WTC11 (cell line): ENCODE data around the gene C5orf24. TPM values are rescaled to one million over a fixed set of nuclear protein-coding genes. Genes with fewer than 3 reads are reported as not detected.

ENCODE experiments used
- CBFB ChIP-seq: sonication (generic); formaldehyde crosslinking; IDR thresholded peaks from 2 replicates; pipeline ENCODE4 v1.8.1; 2022; ENCODE audit warnings: mild to moderate bottlenecking, low read depth, missing genetic modification reagents
- ESRRA ChIP-seq: sonication (generic); formaldehyde crosslinking; IDR thresholded peaks from 2 replicates; pipeline ENCODE4 v1.8.1; 2022; ENCODE audit warnings: mild to moderate bottlenecking, missing genetic modification reagents, borderline replicate concordance
- FOXK1 ChIP-seq: sonication (generic); formaldehyde crosslinking; IDR thresholded peaks from 2 replicates; pipeline ENCODE4 v1.8.0; 2022; ENCODE audit warnings: mild to moderate bottlenecking, moderate library complexity, missing genetic modification reagents
- FOXP1 ChIP-seq: sonication (generic); formaldehyde crosslinking; IDR thresholded peaks from 2 replicates; pipeline ENCODE4 v1.8.0; 2022; ENCODE audit warnings: missing genetic modification reagents, mild to moderate bottlenecking, moderate library complexity, borderline replicate concordance
- GRHL2 ChIP-seq: fragments of 250-450 bp; sonication (Bioruptor Pico); IDR thresholded peaks from 2 replicates; pipeline ENCODE4 v1.8.0; 2022; ENCODE audit warnings: mild to moderate bottlenecking, moderate library complexity; ENCODE audit not compliant: insufficient replicate concordance, severe bottlenecking
- IRF2 ChIP-seq: sonication (generic); formaldehyde crosslinking; IDR thresholded peaks from 2 replicates; pipeline ENCODE4 v1.8.0; 2022; ENCODE audit warnings: low read depth, missing genetic modification reagents, borderline replicate concordance
- JUN ChIP-seq: sonication (generic); formaldehyde crosslinking; IDR thresholded peaks from 2 replicates; pipeline ENCODE4 v1.8.0; 2023; ENCODE audit warnings: mild to moderate bottlenecking, missing genetic modification reagents
- KAT7 ChIP-seq: sonication (generic); formaldehyde crosslinking; IDR thresholded peaks from 2 replicates; pipeline ENCODE4 v1.8.1; 2023; ENCODE audit warnings: missing genetic modification reagents, mild to moderate bottlenecking, borderline replicate concordance
- MXD4 ChIP-seq: fragments of 250-450 bp; sonication (Bioruptor Pico); IDR thresholded peaks from 2 replicates; pipeline ENCODE4 v1.8.0; 2021; ENCODE audit warnings: mild to moderate bottlenecking, moderate library complexity, borderline replicate concordance
- MYBL2 ChIP-seq: sonication (generic); formaldehyde crosslinking; IDR thresholded peaks from 2 replicates; pipeline ENCODE4 v1.8.1; 2023; ENCODE audit warnings: mild to moderate bottlenecking, moderate library complexity, missing genetic modification reagents
- NR3C1 ChIP-seq: sonication (generic); formaldehyde crosslinking; conservative IDR thresholded peaks from 2 replicates; pipeline ENCODE4 v1.8.1; 2023; ENCODE audit warnings: low read depth, mild to moderate bottlenecking, missing genetic modification reagents
- PRRX2 ChIP-seq: fragments of 250-450 bp; sonication (Bioruptor Pico); IDR thresholded peaks from 2 replicates; pipeline ENCODE4 v1.8.0; 2021; ENCODE audit warnings: mild to moderate bottlenecking
- RELA ChIP-seq: sonication (generic); formaldehyde crosslinking; IDR thresholded peaks from 2 replicates; pipeline ENCODE4 v1.8.1; 2022; ENCODE audit warnings: missing genetic modification reagents, mild to moderate bottlenecking, borderline replicate concordance
- SMAD3 ChIP-seq: sonication (generic); formaldehyde crosslinking; IDR thresholded peaks from 2 replicates; pipeline ENCODE4 v1.8.0; 2022; ENCODE audit warnings: missing genetic modification reagents, mild to moderate bottlenecking, borderline replicate concordance
- SP1 ChIP-seq: sonication (generic); formaldehyde crosslinking; conservative IDR thresholded peaks from 2 replicates; pipeline ENCODE4 v1.8.1; 2022; ENCODE audit warnings: missing genetic modification reagents
- TCF7 ChIP-seq: sonication (generic); formaldehyde crosslinking; IDR thresholded peaks from 2 replicates; pipeline ENCODE4 v1.8.0; 2022; ENCODE audit warnings: mild to moderate bottlenecking, low read depth, missing genetic modification reagents, moderate library complexity
- TEAD4 ChIP-seq: sonication (generic); formaldehyde crosslinking; IDR thresholded peaks from 2 replicates; pipeline ENCODE4 v1.8.0; 2022; ENCODE audit warnings: mild to moderate bottlenecking, missing genetic modification reagents
- ZBTB21 ChIP-seq: sonication (generic); formaldehyde crosslinking; IDR thresholded peaks from 2 replicates; pipeline ENCODE4 v1.8.1; 2023; ENCODE audit warnings: mild to moderate bottlenecking, missing genetic modification reagents, borderline replicate concordance
- ZNF317 ChIP-seq: sonication (generic); formaldehyde crosslinking; IDR thresholded peaks from 2 replicates; pipeline ENCODE4 v1.8.1; 2023; ENCODE audit warnings: low read depth, mild to moderate bottlenecking, moderate library complexity, missing genetic modification reagents, borderline replicate concordance
- ZNF396 ChIP-seq: fragments of 250-450 bp; sonication (Bioruptor Pico); IDR thresholded peaks from 2 replicates; pipeline ENCODE4 v1.8.0; 2021; ENCODE audit warnings: mild to moderate bottlenecking, moderate library complexity, borderline replicate concordance
- ZNF671 ChIP-seq: fragments of 250-450 bp; sonication (Bioruptor Pico); IDR thresholded peaks from 2 replicates; pipeline ENCODE4 v1.8.0; 2021; ENCODE audit warnings: mild to moderate bottlenecking
- total RNA-seq: library from RNA; stranded (reverse); gene quantifications from 3 replicates; pipeline ENCODE4 v1.2.3, GENCODE V29; 2021
- TF ChIP-seq, protein P1 (sequence below): fragments of 250-450 bp; sonication (Bioruptor Pico); conservative IDR thresholded peaks from 2 replicates; pipeline ENCODE4 v1.9.0; 2021; ENCODE audit warnings: mild to moderate bottlenecking
- TF ChIP-seq, protein P2 (sequence below): sonication (generic); formaldehyde crosslinking; IDR thresholded peaks from 2 replicates; pipeline ENCODE4 v1.8.1; 2022; ENCODE audit warnings: missing genetic modification reagents, borderline replicate concordance
- TF ChIP-seq, protein P3 (sequence below): sonication (generic); formaldehyde crosslinking; IDR thresholded peaks from 2 replicates; pipeline ENCODE4 v1.8.0; 2022; ENCODE audit warnings: mild to moderate bottlenecking, missing genetic modification reagents
- TF ChIP-seq, protein P4 (sequence below): fragments of 200-600 bp; IDR thresholded peaks from 2 replicates; pipeline ENCODE4 v1.8.0; 2022; ENCODE audit warnings: antibody characterized with exemption
- TF ChIP-seq, protein P5 (sequence below): sonication (generic); formaldehyde crosslinking; IDR thresholded peaks from 2 replicates; pipeline ENCODE4 v1.8.1; 2023; ENCODE audit warnings: mild to moderate bottlenecking, missing genetic modification reagents, moderate library complexity
- TF ChIP-seq, protein P6 (sequence below): fragments of 250-450 bp; sonication (Bioruptor Pico); IDR thresholded peaks from 2 replicates; pipeline ENCODE4 v1.9.0; 2021; ENCODE audit warnings: moderate library complexity, mild to moderate bottlenecking, inconsistent platforms, borderline replicate concordance
- TF ChIP-seq, protein P7 (sequence below): sonication (generic); formaldehyde crosslinking; IDR thresholded peaks from 2 replicates; pipeline ENCODE4 v1.8.1; 2022; ENCODE audit warnings: mild to moderate bottlenecking, moderate library complexity, missing genetic modification reagents
- TF ChIP-seq, protein P8 (sequence below): fragments of 250-450 bp; sonication (Bioruptor Pico); IDR thresholded peaks from 2 replicates; pipeline ENCODE4 v2.1.2; 2022; ENCODE audit warnings: mild to moderate bottlenecking, moderate library complexity

Gene C5orf24
- total RNA-seq, 1 experiment from 2014 or later = 15.7 TPM

DNA sequence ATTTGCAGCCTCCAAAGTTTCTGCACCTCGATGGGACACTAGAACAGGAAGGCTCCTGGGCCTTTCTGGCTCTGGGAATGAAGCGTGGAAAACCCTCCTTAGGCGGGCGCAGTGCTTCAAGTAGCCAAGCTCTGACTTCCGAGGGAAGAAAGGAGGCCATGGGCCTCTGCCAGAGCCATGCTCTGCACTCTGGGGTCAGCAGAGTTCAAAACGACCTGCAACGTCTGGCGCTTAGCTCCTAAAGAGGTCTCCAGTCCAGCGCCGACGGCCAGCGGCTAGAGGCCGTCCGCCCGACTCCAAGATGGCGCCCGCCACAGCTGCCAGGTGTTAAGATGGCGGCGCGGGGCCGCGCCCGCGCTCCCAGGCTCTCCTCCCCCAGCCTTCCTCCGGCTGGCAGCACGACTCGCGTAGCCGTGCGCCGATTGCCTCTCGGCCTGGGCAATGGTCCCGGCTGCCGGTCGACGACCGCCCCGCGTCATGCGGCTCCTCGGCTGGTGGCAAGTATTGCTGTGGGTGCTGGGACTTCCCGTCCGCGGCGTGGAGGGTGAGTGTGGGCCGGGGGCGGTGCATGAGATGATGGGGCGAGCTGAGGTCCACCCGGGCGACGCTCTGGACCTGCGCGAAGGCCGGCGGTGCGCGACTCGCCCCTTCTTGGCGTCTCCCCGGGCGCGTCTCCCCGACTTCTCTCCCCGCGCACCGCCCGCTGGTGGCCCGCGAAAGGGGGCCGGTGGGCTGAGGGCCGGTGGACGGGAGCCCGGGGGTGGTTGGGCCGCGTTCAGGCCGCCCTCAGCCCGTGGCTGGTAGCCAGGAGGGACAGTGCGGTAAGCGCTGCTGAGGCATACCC lies 28.4 kb downstream of the C5orf24 start, which contains the start of gene TXNDC15 (continued):
- TF ChIP-seq, protein P1, sequence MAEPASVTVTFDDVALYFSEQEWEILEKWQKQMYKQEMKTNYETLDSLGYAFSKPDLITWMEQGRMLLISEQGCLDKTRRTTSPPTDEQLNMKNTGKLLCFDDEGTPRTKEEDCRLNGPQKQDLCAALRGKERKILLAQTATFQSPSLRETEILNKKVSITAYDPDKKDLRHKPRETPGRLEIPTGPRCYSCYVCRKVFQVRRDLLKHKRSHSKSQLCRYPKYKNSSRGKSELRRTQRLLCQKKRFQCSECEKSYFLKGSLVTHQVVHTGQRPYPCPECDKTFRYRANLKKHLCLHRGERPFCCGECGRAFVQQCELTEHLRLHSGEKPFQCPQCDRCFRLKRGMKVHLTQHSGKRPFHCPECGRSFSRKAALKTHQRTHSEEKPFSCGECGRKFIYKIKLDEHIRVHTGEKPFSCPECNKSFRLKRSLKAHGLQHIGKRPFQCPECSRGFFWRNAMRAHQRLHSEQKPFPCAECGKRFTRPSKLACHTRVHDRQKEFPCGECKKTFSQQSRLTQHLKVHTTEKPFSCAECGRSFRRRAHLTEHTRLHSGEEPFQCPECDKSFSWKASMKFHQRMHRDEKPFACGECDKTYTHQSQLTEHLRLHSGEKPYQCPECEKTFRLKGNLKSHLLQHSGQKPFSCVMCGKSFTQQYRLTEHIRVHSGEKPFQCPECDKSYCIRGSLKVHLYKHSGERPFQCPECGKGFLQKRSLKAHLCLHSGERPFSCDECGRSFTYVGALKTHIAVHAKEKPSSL (CRISPR knock-in tag) = no peak
- TF ChIP-seq PRRX2 (no peak), ZNF317 (CRISPR knock-in tag) (no peak; the same call in 1 of the 2 replicates), JUN (0 out of 2 replicates have a peak, but pooled peaks have one; percentile 22), FOXK1 (peak; percentile 87), FOXP1 (CRISPR knock-in tag) (peak; percentile 76), TEAD4 (CRISPR knock-in tag) (no peak), GRHL2 (CRISPR knock-in tag) (no peak), KAT7 (CRISPR knock-in tag) (no peak), ZNF396 (CRISPR knock-in tag) (no peak), RELA (peak; percentile 64; the same call in 1 of the 2 replicates), MYBL2 (CRISPR knock-in tag) (peak; percentile 69), SMAD3 (CRISPR knock-in tag) (peak; percentile 71; the same call in 1 of the 2 replicates), ZNF671 (CRISPR knock-in tag) (no peak), CBFB (CRISPR knock-in tag) (peak; percentile 72; the same call in 1 of the 2 replicates), SP1 (peak; percentile 74; the same call in 1 of the 2 replicates), IRF2 (CRISPR knock-in tag) (no peak), TCF7 (CRISPR knock-in tag) (no peak), ZBTB21 (CRISPR knock-in tag) (peak; percentile 61; the same call in 1 of the 2 replicates), ESRRA (CRISPR knock-in tag) (peak; percentile 37; the same call in 1 of the 2 replicates), MXD4 (CRISPR knock-in tag) (no peak), NR3C1 (CRISPR knock-in tag) (peak; percentile 89; the same call in 1 of the 2 replicates)
- TF ChIP-seq, protein P2, sequence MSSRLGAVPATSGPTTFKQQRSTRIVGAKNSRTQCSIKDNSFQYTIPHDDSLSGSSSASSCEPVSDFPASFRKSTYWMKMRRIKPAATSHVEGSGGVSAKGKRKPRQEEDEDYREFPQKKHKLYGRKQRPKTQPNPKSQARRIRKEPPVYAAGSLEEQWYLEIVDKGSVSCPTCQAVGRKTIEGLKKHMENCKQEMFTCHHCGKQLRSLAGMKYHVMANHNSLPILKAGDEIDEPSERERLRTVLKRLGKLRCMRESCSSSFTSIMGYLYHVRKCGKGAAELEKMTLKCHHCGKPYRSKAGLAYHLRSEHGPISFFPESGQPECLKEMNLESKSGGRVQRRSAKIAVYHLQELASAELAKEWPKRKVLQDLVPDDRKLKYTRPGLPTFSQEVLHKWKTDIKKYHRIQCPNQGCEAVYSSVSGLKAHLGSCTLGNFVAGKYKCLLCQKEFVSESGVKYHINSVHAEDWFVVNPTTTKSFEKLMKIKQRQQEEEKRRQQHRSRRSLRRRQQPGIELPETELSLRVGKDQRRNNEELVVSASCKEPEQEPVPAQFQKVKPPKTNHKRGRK = no peak
- TF ChIP-seq, protein P3, sequence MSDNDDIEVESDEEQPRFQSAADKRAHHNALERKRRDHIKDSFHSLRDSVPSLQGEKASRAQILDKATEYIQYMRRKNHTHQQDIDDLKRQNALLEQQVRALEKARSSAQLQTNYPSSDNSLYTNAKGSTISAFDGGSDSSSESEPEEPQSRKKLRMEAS (CRISPR knock-in tag) = peak; percentile 89
- TF ChIP-seq, protein P4, sequence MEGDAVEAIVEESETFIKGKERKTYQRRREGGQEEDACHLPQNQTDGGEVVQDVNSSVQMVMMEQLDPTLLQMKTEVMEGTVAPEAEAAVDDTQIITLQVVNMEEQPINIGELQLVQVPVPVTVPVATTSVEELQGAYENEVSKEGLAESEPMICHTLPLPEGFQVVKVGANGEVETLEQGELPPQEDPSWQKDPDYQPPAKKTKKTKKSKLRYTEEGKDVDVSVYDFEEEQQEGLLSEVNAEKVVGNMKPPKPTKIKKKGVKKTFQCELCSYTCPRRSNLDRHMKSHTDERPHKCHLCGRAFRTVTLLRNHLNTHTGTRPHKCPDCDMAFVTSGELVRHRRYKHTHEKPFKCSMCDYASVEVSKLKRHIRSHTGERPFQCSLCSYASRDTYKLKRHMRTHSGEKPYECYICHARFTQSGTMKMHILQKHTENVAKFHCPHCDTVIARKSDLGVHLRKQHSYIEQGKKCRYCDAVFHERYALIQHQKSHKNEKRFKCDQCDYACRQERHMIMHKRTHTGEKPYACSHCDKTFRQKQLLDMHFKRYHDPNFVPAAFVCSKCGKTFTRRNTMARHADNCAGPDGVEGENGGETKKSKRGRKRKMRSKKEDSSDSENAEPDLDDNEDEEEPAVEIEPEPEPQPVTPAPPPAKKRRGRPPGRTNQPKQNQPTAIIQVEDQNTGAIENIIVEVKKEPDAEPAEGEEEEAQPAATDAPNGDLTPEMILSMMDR = no peak
- TF ChIP-seq, protein P5, sequence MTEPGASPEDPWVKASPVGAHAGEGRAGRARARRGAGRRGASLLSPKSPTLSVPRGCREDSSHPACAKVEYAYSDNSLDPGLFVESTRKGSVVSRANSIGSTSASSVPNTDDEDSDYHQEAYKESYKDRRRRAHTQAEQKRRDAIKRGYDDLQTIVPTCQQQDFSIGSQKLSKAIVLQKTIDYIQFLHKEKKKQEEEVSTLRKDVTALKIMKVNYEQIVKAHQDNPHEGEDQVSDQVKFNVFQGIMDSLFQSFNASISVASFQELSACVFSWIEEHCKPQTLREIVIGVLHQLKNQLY (CRISPR knock-in tag) = peak; percentile 82; the same call in 1 of the 2 replicates
- TF ChIP-seq, protein P6, sequence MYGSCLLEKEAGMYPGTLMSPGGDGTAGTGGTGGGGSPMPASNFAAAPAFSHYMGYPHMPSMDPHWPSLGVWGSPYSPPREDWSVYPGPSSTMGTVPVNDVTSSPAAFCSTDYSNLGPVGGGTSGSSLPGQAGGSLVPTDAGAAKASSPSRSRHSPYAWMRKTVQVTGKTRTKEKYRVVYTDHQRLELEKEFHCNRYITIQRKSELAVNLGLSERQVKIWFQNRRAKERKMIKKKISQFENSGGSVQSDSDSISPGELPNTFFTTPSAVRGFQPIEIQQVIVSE (CRISPR knock-in tag) = no peak
- TF ChIP-seq, protein P7, sequence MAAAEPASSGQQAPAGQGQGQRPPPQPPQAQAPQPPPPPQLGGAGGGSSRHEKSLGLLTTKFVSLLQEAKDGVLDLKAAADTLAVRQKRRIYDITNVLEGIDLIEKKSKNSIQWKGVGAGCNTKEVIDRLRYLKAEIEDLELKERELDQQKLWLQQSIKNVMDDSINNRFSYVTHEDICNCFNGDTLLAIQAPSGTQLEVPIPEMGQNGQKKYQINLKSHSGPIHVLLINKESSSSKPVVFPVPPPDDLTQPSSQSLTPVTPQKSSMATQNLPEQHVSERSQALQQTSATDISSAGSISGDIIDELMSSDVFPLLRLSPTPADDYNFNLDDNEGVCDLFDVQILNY (CRISPR knock-in tag) = peak; percentile 87
- TF ChIP-seq, protein P8, sequence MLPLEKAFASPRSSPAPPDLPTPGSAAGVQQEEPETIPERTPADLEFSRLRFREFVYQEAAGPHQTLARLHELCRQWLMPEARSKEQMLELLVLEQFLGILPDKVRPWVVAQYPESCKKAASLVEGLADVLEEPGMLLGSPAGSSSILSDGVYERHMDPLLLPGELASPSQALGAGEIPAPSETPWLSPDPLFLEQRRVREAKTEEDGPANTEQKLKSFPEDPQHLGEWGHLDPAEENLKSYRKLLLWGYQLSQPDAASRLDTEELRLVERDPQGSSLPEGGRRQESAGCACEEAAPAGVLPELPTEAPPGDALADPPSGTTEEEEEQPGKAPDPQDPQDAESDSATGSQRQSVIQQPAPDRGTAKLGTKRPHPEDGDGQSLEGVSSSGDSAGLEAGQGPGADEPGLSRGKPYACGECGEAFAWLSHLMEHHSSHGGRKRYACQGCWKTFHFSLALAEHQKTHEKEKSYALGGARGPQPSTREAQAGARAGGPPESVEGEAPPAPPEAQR = no peak
